Stimulated activated CD4-positive, alpha-beta T cell treated with anti-CD3 and anti-CD28 coated beads, Interleukin-2, amount 100 ng/mL, for 48 hours (primary cell): Measurements from ENCODE around the gene COL1A2.

Source experiments
- DNase-seq, 2 donors: peaks; one replicate each; pipeline ENCODE4 v3.0.0-alpha.2; 2020

Gene COL1A2

DNA sequence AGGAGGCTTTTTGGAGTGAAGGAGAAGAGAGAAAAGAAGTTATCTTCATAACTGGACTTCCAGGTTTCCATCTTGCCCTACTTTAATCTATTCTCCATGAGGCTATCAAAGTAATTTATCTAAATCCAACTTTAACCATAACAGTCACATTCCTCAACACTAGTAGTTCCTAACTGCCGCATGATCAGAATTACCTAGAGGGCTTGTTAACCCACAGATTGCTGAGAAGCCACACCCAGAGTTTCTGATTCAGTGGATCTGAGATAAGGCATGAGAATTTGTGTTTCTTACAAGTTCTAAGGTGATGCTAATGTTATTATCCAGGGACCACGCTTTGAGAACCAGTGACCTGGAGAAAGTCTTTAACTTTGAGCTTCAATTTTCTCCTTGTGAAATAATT lies 8.3 kb upstream of the COL1A2 start:
- DNase-seq: no peak

GRCh38 chr7:94388540-94388939 lies 6.2 kb upstream of the COL1A2 start:
- DNase-seq: no peak

- no peak for DNase-seq
Measured at GRCh38 chr7:94389381-94389780, 5.3 kb upstream of the COL1A2 start.

GRCh38 chr7:94391726-94392392 lies 2.8 kb upstream of the COL1A2 start:
- no peak for DNase-seq

GRCh38 chr7:94392393-94392786 lies 2.3 kb upstream of the COL1A2 start:
- no peak for DNase-seq

- no peak for DNase-seq
Measured at GRCh38 chr7:94393246-94394108, 1.2 kb upstream of the COL1A2 start.

DNA sequence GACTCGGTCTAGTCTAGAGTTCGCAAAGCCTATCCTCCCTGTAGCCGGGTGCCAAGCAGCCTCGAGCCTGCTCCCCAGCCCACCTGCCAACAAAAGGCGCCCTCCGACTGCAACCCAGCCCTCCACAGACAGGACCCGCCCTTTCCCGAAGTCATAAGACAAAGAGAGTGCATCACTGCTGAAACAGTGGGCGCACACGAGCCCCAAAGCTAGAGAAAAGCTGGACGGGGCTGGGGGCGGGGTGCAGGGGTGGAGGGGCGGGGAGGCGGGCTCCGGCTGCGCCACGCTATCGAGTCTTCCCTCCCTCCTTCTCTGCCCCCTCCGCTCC lies 622 bp upstream of the COL1A2 start:
- no peak for DNase-seq

- no peak for DNase-seq
Measured at GRCh38 chr7:94395141-94396036, 694 bp downstream of the COL1A2 start.

GRCh38 chr7:94396037-94396431 lies 1.3 kb downstream of the COL1A2 start:
- no peak for DNase-seq

DNA sequence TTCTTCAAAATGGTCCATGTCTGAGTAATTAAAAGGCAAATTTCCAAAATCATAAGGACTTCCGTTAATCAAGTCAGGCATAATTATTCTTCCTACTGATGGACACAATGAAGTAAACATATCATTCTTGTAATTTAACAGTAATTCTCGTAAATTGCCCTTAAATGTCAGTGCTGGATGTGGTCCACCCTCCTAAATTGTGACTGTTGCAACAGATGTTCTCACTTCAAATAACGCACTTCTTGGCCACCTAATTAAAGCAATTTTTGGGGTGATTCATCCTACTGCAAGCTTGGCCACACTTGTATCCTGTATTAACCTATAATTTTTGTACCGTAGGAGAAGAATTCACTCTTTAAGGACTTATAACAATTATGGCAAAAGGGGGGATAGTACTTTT lies 1.9 kb downstream of the COL1A2 start:
- no peak for DNase-seq

DNA sequence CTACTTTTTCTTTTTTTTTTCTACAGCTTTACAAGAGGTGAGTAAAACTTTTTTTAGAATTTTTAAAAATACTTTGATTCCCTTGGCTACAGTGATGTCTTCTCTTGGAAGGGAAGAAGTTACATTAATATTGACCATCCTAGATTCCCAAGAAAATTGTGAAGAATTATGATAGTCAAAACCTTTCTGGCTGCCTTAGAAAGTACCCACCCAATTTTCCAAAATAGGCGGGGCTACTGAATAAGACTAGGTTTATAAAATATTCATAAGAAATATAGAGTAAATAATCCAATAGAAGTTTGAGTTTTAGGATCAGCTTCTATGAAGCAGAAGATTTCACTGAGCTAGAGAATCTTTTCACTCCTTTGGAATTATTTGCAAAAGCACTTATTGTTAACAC lies 3.0 kb downstream of the COL1A2 start:
- no peak for DNase-seq

- DNase-seq: no peak
Measured at GRCh38 chr7:94398841-94399240, 4.1 kb downstream of the COL1A2 start.

DNA sequence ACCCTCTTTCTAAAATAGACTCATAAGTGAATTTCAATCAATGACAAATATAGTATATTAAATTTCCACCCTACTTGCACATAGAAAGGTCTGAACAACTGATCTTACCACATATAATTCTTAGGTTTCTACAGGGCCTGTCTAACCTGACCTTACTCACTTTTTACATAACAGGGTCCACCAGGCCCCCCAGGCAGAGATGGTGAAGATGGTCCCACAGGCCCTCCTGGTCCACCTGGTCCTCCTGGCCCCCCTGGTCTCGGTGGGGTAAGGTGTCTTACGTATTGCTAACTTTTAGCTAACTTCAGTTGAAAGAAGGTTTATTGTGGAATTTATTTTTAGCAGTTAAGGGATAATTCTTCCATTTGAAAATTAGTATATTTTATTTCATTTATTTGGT lies 5.3 kb downstream of the COL1A2 start:
- DNase-seq: no peak

GRCh38 chr7:94400643-94401427 lies 6.1 kb downstream of the COL1A2 start:
- DNase-seq: no peak

DNA sequence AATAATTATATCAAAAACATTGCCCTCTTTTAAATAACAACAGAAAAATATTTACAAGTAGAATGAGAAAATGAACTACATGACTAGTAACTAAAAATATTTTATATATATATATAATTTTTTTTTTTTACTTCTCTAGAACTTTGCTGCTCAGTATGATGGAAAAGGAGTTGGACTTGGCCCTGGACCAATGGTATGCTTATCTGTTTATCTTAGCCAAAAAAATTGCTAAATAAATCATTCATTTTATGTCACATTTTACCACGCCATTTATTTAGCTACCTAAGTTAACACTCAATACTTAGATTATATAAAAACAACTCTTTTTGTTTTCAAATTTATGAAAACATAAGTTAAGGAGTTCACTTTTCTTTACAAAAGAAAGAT lies 6.7 kb downstream of the COL1A2 start:
- no peak for DNase-seq

GRCh38 chr7:94403546-94403945 lies 8.9 kb downstream of the COL1A2 start:
- no peak for DNase-seq

DNA sequence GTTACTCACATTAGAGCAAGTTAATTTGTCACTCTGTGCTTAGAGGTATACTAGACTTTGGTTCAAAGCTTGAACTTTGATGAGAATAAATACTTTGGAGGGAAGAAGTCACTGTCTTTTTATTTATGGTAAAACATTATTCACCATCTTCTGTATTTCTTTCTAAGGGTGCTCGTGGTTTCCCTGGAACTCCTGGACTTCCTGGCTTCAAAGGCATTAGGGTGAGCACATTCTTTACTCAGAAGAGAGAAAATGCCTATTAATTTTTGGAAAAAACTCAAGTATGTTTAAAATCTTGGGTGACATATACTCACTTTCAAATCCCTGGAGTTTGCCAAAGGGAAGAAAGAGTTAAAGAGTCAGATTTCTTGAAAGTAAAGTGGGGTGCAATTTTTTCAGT lies 10.8 kb downstream of the COL1A2 start:
- no peak for DNase-seq

DNA sequence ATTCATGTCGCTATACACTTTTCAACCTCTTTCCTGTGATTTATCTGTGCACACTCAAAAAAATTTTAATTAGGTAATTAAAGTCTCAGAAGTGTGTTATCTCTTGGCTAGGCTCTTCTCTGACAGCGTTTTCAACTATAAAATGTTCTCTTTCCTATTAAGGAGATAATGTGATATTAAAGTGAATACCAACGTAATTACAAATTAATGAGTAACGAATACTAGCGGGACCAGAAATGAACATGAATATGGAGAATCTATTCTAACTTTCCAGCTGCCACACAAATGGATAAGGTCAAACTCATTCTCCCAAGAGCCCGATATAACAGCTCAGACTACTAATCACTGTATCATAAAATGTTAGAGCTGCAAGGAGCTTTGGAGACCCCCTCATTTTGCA lies 12.0 kb downstream of the COL1A2 start:
- DNase-seq: no peak

DNA sequence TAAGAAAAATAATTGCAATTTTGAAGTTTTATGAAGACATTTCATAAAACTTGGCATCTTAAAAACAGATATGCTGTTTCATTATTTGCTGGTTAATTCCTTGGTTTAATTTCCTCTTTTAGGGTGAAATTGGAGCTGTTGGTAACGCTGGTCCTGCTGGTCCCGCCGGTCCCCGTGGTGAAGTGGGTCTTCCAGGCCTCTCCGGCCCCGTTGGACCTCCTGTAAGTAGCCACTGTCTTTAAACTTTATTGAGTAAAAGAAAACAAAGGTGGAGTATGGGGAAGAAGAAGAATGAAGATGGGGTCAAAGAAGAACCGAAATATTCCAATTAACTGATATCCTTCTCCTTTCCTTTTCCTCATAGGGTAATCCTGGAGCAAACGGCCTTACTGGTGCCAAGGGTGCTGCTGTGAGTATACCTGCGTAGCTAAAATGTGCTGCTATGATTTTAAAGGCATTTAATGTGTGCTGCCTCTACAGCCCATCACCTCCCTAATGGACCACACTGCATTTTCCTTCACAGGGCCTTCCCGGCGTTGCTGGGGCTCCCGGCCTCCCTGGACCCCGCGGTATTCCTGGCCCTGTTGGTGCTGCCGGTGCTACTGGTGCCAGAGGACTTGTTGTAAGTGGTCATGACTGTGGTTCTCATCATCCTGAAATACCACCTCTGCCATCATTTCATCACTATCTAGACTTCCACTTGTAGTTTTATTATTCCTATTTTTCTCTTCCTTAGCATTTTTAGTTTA lies 14.7 kb downstream of the COL1A2 start:
- DNase-seq: no peak

GRCh38 chr7:94410413-94411187 lies 15.9 kb downstream of the COL1A2 start:
- no peak for DNase-seq

DNA sequence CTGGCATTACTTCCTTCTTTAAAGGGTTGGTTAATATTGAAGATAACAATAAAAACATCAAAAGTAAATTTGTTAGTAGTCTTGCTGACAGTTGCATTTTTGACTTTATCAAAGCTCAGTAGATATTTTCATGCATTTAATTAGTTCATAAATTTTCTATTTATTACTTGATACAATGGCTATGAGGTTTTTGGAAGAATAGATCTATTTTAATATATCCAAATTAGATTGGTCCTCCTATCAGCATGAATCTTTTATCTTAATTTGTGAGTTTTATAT lies 16.4 kb downstream of the COL1A2 start:
- DNase-seq: no peak
